ENCODE results near the gene SCAF4.

The SCAF4 gene

DNA sequence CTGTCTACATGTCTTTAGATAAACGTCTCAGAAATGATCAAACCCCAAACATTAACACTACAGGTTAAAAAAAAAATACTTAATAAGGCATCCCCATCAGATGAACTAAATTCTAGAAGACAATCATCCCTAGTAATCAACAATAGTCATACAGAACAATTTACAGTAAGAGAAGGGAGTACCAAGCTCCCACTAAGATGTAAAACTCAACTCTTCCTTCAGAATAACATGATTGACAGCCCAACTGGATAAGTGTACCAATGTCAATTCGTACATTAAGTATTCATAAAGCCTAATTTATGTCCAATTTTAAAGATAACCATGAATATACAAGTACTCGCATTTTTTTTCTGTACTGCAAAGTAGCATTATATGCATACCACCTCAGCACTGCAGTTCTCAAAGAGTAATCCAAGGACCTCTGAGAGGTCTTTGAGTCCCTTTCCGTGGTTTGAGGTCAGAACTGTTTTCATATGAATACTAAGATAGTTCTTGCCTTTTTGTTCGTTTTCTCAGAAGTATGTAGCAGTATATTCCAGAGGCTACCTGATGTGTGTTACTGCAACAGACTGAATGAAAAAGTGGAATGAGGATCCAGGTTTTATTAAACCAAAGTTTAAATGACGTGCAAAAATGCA, 6.6 kb downstream of the SCAF4 start:
- no peak overlapping the region for H3K9ac ChIP-seq (ENCODE audit: low read depth, low read length)
- H3K4me1 ChIP-seq (ENCODE audit: control insufficient read depth, insufficient read depth, low read length), result peaks cover 16% of the 10 kb centered on the region

DNA sequence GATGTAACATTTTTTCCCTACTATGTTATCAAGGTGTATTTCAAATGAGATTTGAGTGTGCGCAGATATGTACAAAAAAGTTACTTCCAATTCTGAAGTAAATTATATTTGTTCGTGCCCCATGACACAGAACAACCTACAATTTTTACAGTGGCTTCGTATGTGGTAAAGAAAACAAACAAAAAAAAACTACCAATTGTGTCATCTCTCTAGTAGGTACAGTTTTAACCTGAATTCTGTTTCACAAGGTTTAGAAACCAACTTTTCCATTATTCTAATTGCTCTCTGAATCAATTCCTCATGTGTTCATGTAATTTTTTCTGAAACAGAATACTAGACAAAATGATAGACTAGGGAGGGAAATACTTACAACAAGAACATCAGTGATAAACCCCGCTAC, 7.4 kb downstream of the SCAF4 start:
- Histone ChIP-seq H3K9ac (ENCODE audit: low read depth, low read length) (no peak overlapping the region), H3K36me3 (ENCODE audit: insufficient read depth, low read length) (no peaks in the 10 kb centered on the region), H3K4me3 (ENCODE audit: low read length) (no peak overlapping the region), H3K9me3 (replicated peaks; ENCODE audit: low read length) (no peaks in the 10 kb centered on the region), H3K4me2 (ENCODE audit: low read length) (no peak overlapping the region), H3K4me1 (ENCODE audit: control insufficient read depth, insufficient read depth, low read length) (peaks cover 11% of the 10 kb centered on the region), H3K27me3 (ENCODE audit: control insufficient read depth, insufficient read depth, low read length) (no peaks in the 10 kb centered on the region)

More for the DNA sequence above, 6.6 kb downstream of the SCAF4 start:
- Histone ChIP-seq H3K4me3 (ENCODE audit: low read length) (no peak overlapping the region), H3K27me3 (ENCODE audit: control insufficient read depth, insufficient read depth, low read length) (no peaks in the 10 kb centered on the region), H3K36me3 (ENCODE audit: insufficient read depth, low read length) (no peaks in the 10 kb centered on the region), H3K9me3 (replicated peaks; ENCODE audit: low read length) (no peaks in the 10 kb centered on the region), H3K4me2 (ENCODE audit: low read length) (no peak overlapping the region)

DNA sequence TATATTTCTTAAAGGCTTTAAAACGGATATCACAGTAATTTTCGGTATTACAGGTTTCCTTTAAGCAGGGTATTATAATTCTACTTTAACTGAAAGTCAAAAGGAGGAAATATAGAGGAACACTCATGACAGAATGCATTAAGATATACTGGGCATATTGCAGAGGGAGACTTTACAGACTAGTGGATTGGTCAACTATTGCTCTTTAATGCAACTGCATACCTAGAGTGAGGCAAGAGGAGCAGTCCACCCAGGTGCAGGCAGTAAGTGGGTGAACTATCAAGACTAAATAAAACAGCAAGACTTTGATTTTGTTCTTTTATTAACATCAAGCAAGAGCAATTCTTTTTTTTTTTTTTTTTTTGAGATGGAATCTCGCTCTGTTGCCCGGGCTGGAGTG, 10.5 kb downstream of the SCAF4 start:
- H3K4me1 ChIP-seq (ENCODE audit: control insufficient read depth, insufficient read depth, low read length), result no peaks in the 10 kb centered on the region
- H3K4me3 ChIP-seq (ENCODE audit: low read length), result no peak overlapping the region
- no peaks in the 10 kb centered on the region for H3K27me3 ChIP-seq (ENCODE audit: control insufficient read depth, insufficient read depth, low read length)
- no peak overlapping the region for H3K4me2 ChIP-seq (ENCODE audit: low read length)
- no peaks in the 10 kb centered on the region for H3K9me3 ChIP-seq (replicated peaks; ENCODE audit: low read length)
- H3K36me3 ChIP-seq (ENCODE audit: insufficient read depth, low read length), result no peaks in the 10 kb centered on the region
- no peak overlapping the region for H3K9ac ChIP-seq (ENCODE audit: low read depth, low read length)

DNA sequence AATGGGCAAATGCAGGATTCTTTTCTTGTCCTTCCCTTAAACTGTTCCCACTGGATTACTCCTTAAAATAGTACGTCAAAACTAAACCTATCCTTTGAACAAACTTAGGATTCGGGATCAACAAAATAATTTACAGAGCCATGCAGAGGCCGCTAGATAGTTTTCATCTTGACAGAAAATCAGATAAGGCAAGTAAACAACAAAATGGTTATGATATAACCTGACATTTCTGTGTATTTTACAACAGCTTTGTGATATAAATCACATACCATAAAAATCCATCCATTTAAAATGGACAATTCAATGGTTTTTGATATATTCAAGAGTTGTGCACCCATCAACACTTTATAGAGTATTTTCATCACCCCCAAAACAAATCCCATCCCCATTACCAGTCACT, 11.2 kb downstream of the SCAF4 start:
- Histone ChIP-seq H3K27me3 (ENCODE audit: control insufficient read depth, insufficient read depth, low read length) (no peaks in the 10 kb centered on the region), H3K9ac (ENCODE audit: low read depth, low read length) (no peak overlapping the region), H3K36me3 (ENCODE audit: insufficient read depth, low read length) (no peaks in the 10 kb centered on the region), H3K9me3 (replicated peaks; ENCODE audit: low read length) (no peaks in the 10 kb centered on the region), H3K4me3 (ENCODE audit: low read length) (no peak overlapping the region), H3K4me1 (ENCODE audit: control insufficient read depth, insufficient read depth, low read length) (peaks cover 3% of the 10 kb centered on the region), H3K4me2 (ENCODE audit: low read length) (no peak overlapping the region)

DNA sequence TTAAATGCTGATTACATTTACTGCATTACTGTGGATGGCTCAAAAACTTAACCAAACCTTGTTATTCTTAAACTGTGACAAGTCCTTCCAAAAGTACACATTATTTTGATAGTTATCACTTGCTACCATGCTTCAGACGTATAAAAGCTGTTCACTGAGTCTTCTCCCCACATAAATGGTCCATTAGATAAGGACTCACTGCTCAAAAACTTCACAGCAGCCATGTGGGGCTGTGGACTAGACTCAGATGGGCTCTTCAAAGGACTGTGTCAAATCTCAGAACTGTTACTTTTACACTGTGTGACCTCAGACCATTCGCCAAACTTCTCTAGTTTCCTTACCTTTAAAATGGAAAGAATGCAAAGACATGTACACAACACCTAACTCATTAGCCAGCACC, 11.6 kb downstream of the SCAF4 start:
- H3K27me3 ChIP-seq (ENCODE audit: control insufficient read depth, insufficient read depth, low read length), result no peaks in the 10 kb centered on the region
- H3K4me1 ChIP-seq (ENCODE audit: control insufficient read depth, insufficient read depth, low read length), result peaks cover 5% of the 10 kb centered on the region
- no peaks in the 10 kb centered on the region for H3K36me3 ChIP-seq (ENCODE audit: insufficient read depth, low read length)
- no peak overlapping the region for H3K4me2 ChIP-seq (ENCODE audit: low read length)
- H3K9me3 ChIP-seq (replicated peaks; ENCODE audit: low read length), result no peaks in the 10 kb centered on the region
- no peak overlapping the region for H3K9ac ChIP-seq (ENCODE audit: low read depth, low read length)
- no peak overlapping the region for H3K4me3 ChIP-seq (ENCODE audit: low read length)

DNA sequence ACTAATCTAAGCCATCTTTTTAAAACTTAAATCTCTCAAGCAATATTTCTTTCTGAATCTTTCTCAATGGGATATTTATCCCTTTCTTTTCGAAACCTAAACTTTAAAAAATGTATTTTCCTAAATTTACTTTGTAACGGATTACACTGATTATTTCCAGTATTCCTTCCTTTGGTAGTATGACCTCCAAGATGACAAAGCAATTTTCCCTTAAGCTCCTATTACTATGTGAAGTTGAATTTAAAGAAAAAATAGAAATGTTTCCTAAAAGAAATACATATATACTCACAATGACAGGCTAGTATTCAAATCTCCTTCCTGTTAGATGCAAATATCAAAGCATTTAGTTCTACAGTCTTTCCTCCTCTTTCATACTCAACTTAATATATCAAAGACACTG, 15.8 kb downstream of the SCAF4 start:
- H3K9ac ChIP-seq (ENCODE audit: low read depth, low read length), result no peak overlapping the region
- H3K27me3 ChIP-seq (ENCODE audit: control insufficient read depth, insufficient read depth, low read length), result no peaks in the 10 kb centered on the region
- peaks cover 35% of the 10 kb centered on the region for H3K4me1 ChIP-seq (ENCODE audit: control insufficient read depth, insufficient read depth, low read length)
- H3K4me3 ChIP-seq (ENCODE audit: low read length), result no peak overlapping the region
- H3K9me3 ChIP-seq (replicated peaks; ENCODE audit: low read length), result no peaks in the 10 kb centered on the region
- H3K4me2 ChIP-seq (ENCODE audit: low read length), result no peak overlapping the region
- no peaks in the 10 kb centered on the region for H3K36me3 ChIP-seq (ENCODE audit: insufficient read depth, low read length)

DNA sequence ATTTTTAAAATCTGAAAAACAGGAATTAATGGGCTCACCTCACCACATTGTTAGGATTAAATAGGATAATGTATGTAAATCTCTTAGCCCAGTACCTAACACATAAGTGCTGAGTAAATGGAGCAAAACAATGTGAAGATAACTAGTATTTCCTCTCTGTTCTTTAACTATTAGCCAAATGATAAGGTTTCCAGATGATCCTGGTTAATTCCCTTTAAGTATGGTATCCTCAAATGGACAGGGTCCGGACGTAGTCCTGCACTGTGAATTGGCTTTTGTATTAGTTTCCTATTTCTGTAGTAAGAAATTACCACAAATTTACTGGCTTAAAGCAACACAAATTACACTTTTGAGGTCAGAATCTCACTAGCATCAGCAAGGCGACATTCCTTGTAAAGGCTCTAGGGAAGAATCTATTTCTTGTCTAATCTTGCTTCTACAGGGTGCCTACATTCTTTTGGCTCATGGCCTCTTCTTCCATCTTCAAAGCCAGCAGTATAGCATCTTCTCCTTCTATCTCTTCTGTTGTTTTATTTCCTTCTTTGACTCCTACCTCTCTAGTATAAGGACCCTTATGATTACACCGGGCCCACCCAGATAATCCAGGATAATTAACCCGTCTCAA, 17.1 kb downstream of the SCAF4 start:
- Histone ChIP-seq H3K9ac (ENCODE audit: low read depth, low read length) (no peak overlapping the region), H3K4me2 (ENCODE audit: low read length) (no peak overlapping the region), H3K27me3 (ENCODE audit: control insufficient read depth, insufficient read depth, low read length) (no peaks in the 10 kb centered on the region), H3K9me3 (replicated peaks; ENCODE audit: low read length) (no peaks in the 10 kb centered on the region), H3K36me3 (ENCODE audit: insufficient read depth, low read length) (no peaks in the 10 kb centered on the region), H3K4me1 (ENCODE audit: control insufficient read depth, insufficient read depth, low read length) (peaks cover 43% of the 10 kb centered on the region), H3K4me3 (ENCODE audit: low read length) (no peak overlapping the region)

DNA sequence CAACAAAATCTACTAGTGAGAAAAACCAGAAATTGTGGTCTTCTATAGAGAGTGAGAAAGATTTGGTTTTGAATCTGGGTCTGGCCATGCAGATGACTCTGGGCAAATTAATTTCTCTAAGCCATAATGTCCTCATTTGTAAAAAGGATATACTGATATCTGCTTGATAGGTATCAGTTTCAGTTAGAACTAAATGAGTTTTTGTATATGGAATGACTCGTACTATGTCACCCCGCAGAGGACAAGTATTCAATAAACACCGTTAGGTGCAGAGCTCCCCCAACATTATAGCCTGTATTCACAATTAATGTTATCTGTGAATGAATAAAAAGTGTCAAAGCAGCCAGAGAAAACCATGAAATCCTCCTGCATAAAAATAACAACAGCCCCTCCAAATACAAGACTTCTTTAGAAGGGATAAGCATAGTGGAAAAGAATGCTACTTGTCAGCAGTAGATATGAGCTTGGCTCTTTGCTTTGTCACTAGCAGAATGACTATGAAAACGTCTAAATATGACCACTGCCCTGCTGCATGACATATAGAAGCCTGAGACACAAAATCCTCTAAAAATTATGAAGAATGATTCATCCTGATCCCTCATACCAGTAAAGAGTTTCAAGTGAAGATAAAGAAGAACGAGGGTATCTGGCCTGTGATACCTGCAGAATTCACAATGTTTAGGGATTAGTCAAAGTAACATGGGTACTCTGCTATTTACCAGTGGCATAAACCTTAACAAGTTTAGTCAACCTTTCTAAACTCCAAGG, 17.8 kb downstream of the SCAF4 start:
- Histone ChIP-seq H3K4me1 (ENCODE audit: control insufficient read depth, insufficient read depth, low read length) (peaks cover 47% of the 10 kb centered on the region), H3K4me2 (ENCODE audit: low read length) (peak overlapping the region; percentile 53), H3K36me3 (ENCODE audit: insufficient read depth, low read length) (no peaks in the 10 kb centered on the region), H3K4me3 (ENCODE audit: low read length) (no peak overlapping the region), H3K9me3 (replicated peaks; ENCODE audit: low read length) (no peaks in the 10 kb centered on the region), H3K27me3 (ENCODE audit: control insufficient read depth, insufficient read depth, low read length) (no peaks in the 10 kb centered on the region), H3K9ac (ENCODE audit: low read depth, low read length) (no peak overlapping the region)

DNA sequence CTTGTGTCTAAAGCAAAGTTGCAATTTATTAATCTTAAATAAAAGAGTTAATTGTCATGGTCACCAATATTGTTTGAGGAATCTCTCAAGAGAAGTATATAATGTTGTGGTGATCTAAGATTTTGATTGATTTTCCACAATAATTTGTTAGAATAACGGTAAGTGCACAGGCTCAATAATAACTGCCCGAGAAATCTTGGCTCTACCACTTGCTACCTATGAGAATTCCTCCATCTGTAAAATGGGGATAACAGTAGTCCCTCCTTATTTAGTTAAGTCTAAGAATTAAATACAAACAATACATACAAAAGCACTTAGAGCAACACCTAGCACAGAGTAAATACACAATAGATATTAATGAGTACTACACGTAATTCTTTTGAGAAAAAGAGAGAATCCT, 18.8 kb downstream of the SCAF4 start:
- Histone ChIP-seq H3K4me3 (ENCODE audit: low read length) (no peak overlapping the region), H3K4me1 (ENCODE audit: control insufficient read depth, insufficient read depth, low read length) (peaks cover 52% of the 10 kb centered on the region), H3K4me2 (ENCODE audit: low read length) (no peak overlapping the region)

DNA sequence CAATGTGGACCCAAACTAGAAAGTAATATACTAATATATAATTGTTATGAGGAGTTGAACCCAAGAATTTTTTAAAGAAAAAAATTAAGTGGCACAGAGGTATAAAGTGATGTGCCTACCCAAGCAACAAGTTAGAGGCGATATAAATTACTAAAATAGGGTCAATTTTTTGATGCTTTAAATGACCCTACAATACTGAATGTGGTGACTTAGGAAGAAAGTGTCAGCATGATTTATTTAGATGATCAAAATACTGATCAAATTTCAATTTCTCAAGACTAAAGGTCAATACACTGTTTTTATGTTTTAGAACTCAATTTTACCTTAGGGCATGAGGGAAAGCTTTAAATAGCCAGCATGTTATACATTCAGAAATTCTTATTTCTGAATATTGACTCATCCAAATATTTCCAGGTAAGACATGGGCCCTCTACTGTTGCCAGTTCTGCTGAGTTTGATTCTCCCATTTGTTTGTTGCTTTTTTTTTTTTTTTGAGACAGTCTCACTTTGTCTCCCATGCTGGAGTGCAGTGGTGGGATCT, 20.1 kb downstream of the SCAF4 start:
- Histone ChIP-seq H3K4me2 (ENCODE audit: low read length) (no peak overlapping the region), H3K9me3 (replicated peaks; ENCODE audit: low read length) (no peaks in the 10 kb centered on the region), H3K27me3 (ENCODE audit: control insufficient read depth, insufficient read depth, low read length) (no peaks in the 10 kb centered on the region), H3K4me3 (ENCODE audit: low read length) (no peak overlapping the region), H3K9ac (ENCODE audit: low read depth, low read length) (no peak overlapping the region), H3K36me3 (ENCODE audit: insufficient read depth, low read length) (no peaks in the 10 kb centered on the region), H3K4me1 (ENCODE audit: control insufficient read depth, insufficient read depth, low read length) (peaks cover 52% of the 10 kb centered on the region)

More for the DNA sequence above, 18.8 kb downstream of the SCAF4 start:
- Histone ChIP-seq H3K9ac (ENCODE audit: low read depth, low read length) (no peak overlapping the region), H3K9me3 (replicated peaks; ENCODE audit: low read length) (no peaks in the 10 kb centered on the region), H3K36me3 (ENCODE audit: insufficient read depth, low read length) (no peaks in the 10 kb centered on the region), H3K27me3 (ENCODE audit: control insufficient read depth, insufficient read depth, low read length) (no peaks in the 10 kb centered on the region)

DNA sequence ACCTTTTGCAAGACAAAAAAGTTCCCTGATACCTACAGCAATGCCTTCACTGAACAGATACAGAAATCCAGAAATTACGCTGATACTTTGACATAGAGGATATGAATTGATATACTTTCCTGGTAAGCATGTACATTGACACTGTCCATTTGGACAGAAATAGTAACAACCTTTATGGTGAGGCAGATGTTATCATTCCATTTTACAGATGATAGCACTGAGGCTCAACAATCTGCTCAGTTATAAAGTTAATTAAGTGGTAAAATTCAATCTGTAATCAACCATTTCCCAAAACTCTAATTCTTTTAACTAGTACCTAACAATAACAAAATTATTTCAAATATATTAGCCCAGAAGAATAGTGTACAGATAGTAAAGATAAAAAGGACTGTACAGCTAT, 20.6 kb downstream of the SCAF4 start:
- H3K27me3 ChIP-seq (ENCODE audit: control insufficient read depth, insufficient read depth, low read length), result no peaks in the 10 kb centered on the region
- H3K4me3 ChIP-seq (ENCODE audit: low read length), result no peak overlapping the region
- peak overlapping the region; percentile 53 for H3K4me2 ChIP-seq (ENCODE audit: low read length)
- H3K9me3 ChIP-seq (replicated peaks; ENCODE audit: low read length), result no peaks in the 10 kb centered on the region
- no peaks in the 10 kb centered on the region for H3K36me3 ChIP-seq (ENCODE audit: insufficient read depth, low read length)
- H3K9ac ChIP-seq (ENCODE audit: low read depth, low read length), result peak overlapping the region; percentile 59
- H3K4me1 ChIP-seq (ENCODE audit: control insufficient read depth, insufficient read depth, low read length), result peaks cover 52% of the 10 kb centered on the region

Measured in skeletal muscle satellite cell (primary cell).